Trophoblast cell (in vitro differentiated cells and primary cell): ENCODE data around the gene DHX34.

ENCODE experiments used
- DNase-seq, 2 donors: peaks; one replicate each; pipeline ENCODE4 v3.0.0-alpha.2; 2016
- H2AFZ ChIP-seq: 2 replicates; pipeline ENCODE4 v1.6.1; 2013; ENCODE audit warnings: low read length, moderate library complexity, mild to moderate bottlenecking; ENCODE audit not compliant: insufficient read depth, poor library complexity
- H2AK5ac ChIP-seq: 2 replicates; pipeline ENCODE4 v1.6.1; 2013; ENCODE audit warnings: mild to moderate bottlenecking, low read length
- H2BK120ac ChIP-seq: 2 replicates; pipeline ENCODE4 v1.6.1; 2013; ENCODE audit warnings: low read length, mild to moderate bottlenecking, moderate library complexity; ENCODE audit not compliant: insufficient read depth, poor library complexity
- H2BK12ac ChIP-seq: 2 replicates; pipeline ENCODE4 v1.6.1; 2013; ENCODE audit warnings: mild to moderate bottlenecking, low read length, moderate library complexity
- H2BK5ac ChIP-seq: 2 replicates; pipeline ENCODE4 v1.6.1; 2013; ENCODE audit warnings: low read length, low read depth, moderate library complexity, mild to moderate bottlenecking; ENCODE audit not compliant: poor library complexity
- H3K14ac ChIP-seq: 2 replicates; pipeline ENCODE4 v1.6.1; 2013; ENCODE audit warnings: mild to moderate bottlenecking, low read length
- H3K18ac ChIP-seq: 2 replicates; pipeline ENCODE4 v1.6.1; 2013; ENCODE audit warnings: mild to moderate bottlenecking, low read length
- H3K23ac ChIP-seq: 2 replicates; pipeline ENCODE4 v1.6.1; 2013; ENCODE audit warnings: low read length
- H3K27ac ChIP-seq: 2 replicates; pipeline ENCODE4 v1.5.1; 2013; ENCODE audit warnings: low read depth, mild to moderate bottlenecking, inconsistent platforms, low read length, moderate library complexity
- H3K27me3 ChIP-seq: 2 replicates; pipeline ENCODE4 v1.6.1; 2013; ENCODE audit warnings: inconsistent platforms, mild to moderate bottlenecking, low read length, moderate library complexity; ENCODE audit not compliant: insufficient read depth
- H3K36me3 ChIP-seq, 2 experiments: 1 replicate in 1 of 2; 2 replicates in 1 of 2; pipeline ENCODE4 v1.6.1; 2013; ENCODE audit warnings: low read length in 2 of 2, mild to moderate bottlenecking in 2 of 2, moderate library complexity in 1 of 2; ENCODE audit not compliant: insufficient read depth in 2 of 2, control insufficient read depth in 1 of 2
- H3K4ac ChIP-seq: 2 replicates; pipeline ENCODE4 v1.6.1; 2013; ENCODE audit warnings: low read depth, mild to moderate bottlenecking, low read length, moderate library complexity
- H3K4me1 ChIP-seq, 2 experiments: 1 replicate in 1 of 2; 2 replicates in 1 of 2; pipeline ENCODE4 v1.6.1; 2013; ENCODE audit warnings: low read length in 2 of 2, mild to moderate bottlenecking in 2 of 2, moderate library complexity in 1 of 2; ENCODE audit not compliant: insufficient read depth in 2 of 2, control insufficient read depth in 1 of 2
- H3K4me2 ChIP-seq: 2 replicates; pipeline ENCODE4 v1.6.1; 2013; ENCODE audit warnings: inconsistent platforms, mild to moderate bottlenecking, low read length, moderate library complexity
- H3K4me3 ChIP-seq: 2 replicates; pipeline ENCODE4 v1.5.1; 2013; ENCODE audit warnings: mild to moderate bottlenecking, low read depth, low read length, inconsistent platforms
- H3K79me1 ChIP-seq: one replicate; pipeline ENCODE4 v1.6.1; 2013; ENCODE audit warnings: low read length
- H3K79me2 ChIP-seq: 2 replicates; pipeline ENCODE4 v1.6.1; 2013; ENCODE audit warnings: low read length, mild to moderate bottlenecking; ENCODE audit not compliant: control insufficient read depth, insufficient read depth, poor library complexity
- H3K9ac ChIP-seq: 2 replicates; pipeline ENCODE4 v1.6.1; 2013; ENCODE audit warnings: mild to moderate bottlenecking, low read length
- H3K9me3 ChIP-seq: 2 replicates; pipeline ENCODE4 v1.6.1; 2013; ENCODE audit warnings: low read depth, mild to moderate bottlenecking, control low read depth, inconsistent platforms, low read length; ENCODE audit not compliant: insufficient read depth
- H4K12ac ChIP-seq: 2 replicates; pipeline ENCODE4 v1.6.1; 2013; ENCODE audit warnings: low read depth, mild to moderate bottlenecking, low read length, moderate library complexity
- H4K8ac ChIP-seq: 2 replicates; pipeline ENCODE4 v1.6.1; 2013; ENCODE audit warnings: low read depth, mild to moderate bottlenecking, low read length, moderate library complexity
- H4K91ac ChIP-seq: one replicate; pipeline ENCODE4 v1.6.1; 2013; ENCODE audit warnings: low read depth, mild to moderate bottlenecking, low read length, moderate library complexity
- WGBS: extraction: QIAGEN DNeasy Blood & Tissue Kit; methylation state at CpG from one replicate; pipeline ENCODE4 v1.1.7; 2013; ENCODE audit warnings: missing lambda C conversion rate; ENCODE audit not compliant: insufficient read length, insufficient coverage; ENCODE audit errors: extremely low coverage; 5-methylcytosine and 5-hydroxymethylcytosine counted together

Gene DHX34

GRCh38 chr19:47389150-47389556, 40.0 kb downstream of the DHX34 start:
- H3K79me1 ChIP-seq = no peaks in the 10 kb centered on the region
- WGBS = no CpG with 5 or more reads among the region's 9 CpGs

GRCh38 chr19:47390533-47391488, 41.7 kb downstream of the DHX34 start:
- Histone ChIP-seq H3K23ac (no peak overlapping the region), H3K79me1 (no peaks in the 10 kb centered on the region), H2BK120ac (no peak overlapping the region), H3K4me3 (no peak overlapping the region), H2AK5ac (no peak overlapping the region), H4K91ac (no peak overlapping the region), H2AFZ (no peak overlapping the region), H3K27ac (no peak overlapping the region), H3K18ac (no peak overlapping the region), H3K14ac (no peak overlapping the region), H4K12ac (no peak overlapping the region), H3K36me3 (no peaks in the 10 kb centered on the region), H3K4me1 (no peaks in the 10 kb centered on the region), H3K79me2 (no peaks in the 10 kb centered on the region), H3K9ac (no peak overlapping the region), H3K9me3 (peaks cover 2% of the 10 kb centered on the region), H2BK12ac (no peak overlapping the region), H4K8ac (no peak overlapping the region), H3K4ac (no peak overlapping the region), H2BK5ac (no peak overlapping the region), H3K27me3 (no peaks in the 10 kb centered on the region), H3K4me2 (no peak overlapping the region)
- no CpG with 5 or more reads among the region's 20 CpGs for WGBS
- DNase-seq = no peak

More at GRCh38 chr19:47389150-47389556, 40.0 kb downstream of the DHX34 start:
- H3K4ac ChIP-seq = no peak overlapping the region
- H2BK12ac ChIP-seq = no peak overlapping the region
- no peak overlapping the region for H2BK120ac ChIP-seq
- H2BK5ac ChIP-seq = no peak overlapping the region
- no peak overlapping the region for H4K12ac ChIP-seq
- peaks cover 2% of the 10 kb centered on the region for H3K9me3 ChIP-seq
- H2AFZ ChIP-seq = no peak overlapping the region
- H4K8ac ChIP-seq = no peak overlapping the region
- H3K27ac ChIP-seq = no peak overlapping the region
- no peak overlapping the region for H2AK5ac ChIP-seq
- no peak overlapping the region for H3K18ac ChIP-seq
- peak; percentile 21 to 40 for DNase-seq
- no peak overlapping the region for H3K4me3 ChIP-seq
- no peaks in the 10 kb centered on the region for H3K27me3 ChIP-seq
- H4K91ac ChIP-seq = no peak overlapping the region
- no peaks in the 10 kb centered on the region for H3K4me1 ChIP-seq
- no peak overlapping the region for H3K14ac ChIP-seq
- no peaks in the 10 kb centered on the region for H3K36me3 ChIP-seq
- H3K23ac ChIP-seq = no peak overlapping the region
- H3K79me2 ChIP-seq = no peaks in the 10 kb centered on the region
- no peak overlapping the region for H3K9ac ChIP-seq
- no peak overlapping the region for H3K4me2 ChIP-seq

- Histone ChIP-seq H4K91ac (no peak overlapping the region), H2BK12ac (no peak overlapping the region), H3K4me1 (no peaks in the 10 kb centered on the region), H3K4ac (no peak overlapping the region), H3K23ac (no peak overlapping the region), H3K4me3 (no peak overlapping the region), H3K36me3 (no peaks in the 10 kb centered on the region), H4K8ac (no peak overlapping the region), H3K79me1 (no peaks in the 10 kb centered on the region), H2BK5ac (no peak overlapping the region), H4K12ac (no peak overlapping the region), H3K9ac (no peak overlapping the region), H3K18ac (no peak overlapping the region), H3K27ac (no peak overlapping the region), H3K79me2 (no peaks in the 10 kb centered on the region), H2AK5ac (no peak overlapping the region), H3K4me2 (no peak overlapping the region), H3K27me3 (no peaks in the 10 kb centered on the region), H3K9me3 (peaks cover 2% of the 10 kb centered on the region), H2BK120ac (no peak overlapping the region), H3K14ac (no peak overlapping the region), H2AFZ (no peak overlapping the region)
- WGBS = no CpG with 5 or more reads among the region's 15 CpGs
- peak; percentile 73 to 85 for DNase-seq
Measured at GRCh38 chr19:47391510-47392223, 42.6 kb downstream of the DHX34 start.

GRCh38 chr19:47398707-47399597, 49.8 kb downstream of the DHX34 start:
- Histone ChIP-seq H3K14ac (no peak overlapping the region), H3K4me1 (no peaks in the 10 kb centered on the region), H3K79me2 (no peaks in the 10 kb centered on the region), H3K4me2 (no peak overlapping the region), H2AK5ac (no peak overlapping the region), H4K91ac (no peak overlapping the region), H2BK120ac (no peak overlapping the region), H3K23ac (no peak overlapping the region), H2AFZ (no peak overlapping the region), H4K8ac (no peak overlapping the region), H3K4me3 (peak overlapping the region; percentile 26), H2BK12ac (no peak overlapping the region), H3K79me1 (no peaks in the 10 kb centered on the region), H3K9me3 (no peaks in the 10 kb centered on the region), H3K36me3 (no peaks in the 10 kb centered on the region), H3K27ac (no peak overlapping the region), H3K4ac (no peak overlapping the region), H3K18ac (no peak overlapping the region), H2BK5ac (no peak overlapping the region), H3K9ac (no peak overlapping the region), H4K12ac (no peak overlapping the region), H3K27me3 (no peaks in the 10 kb centered on the region)
- no CpG with 5 or more reads among the region's 24 CpGs for WGBS
- DNase-seq = no peak
